NCI-H1417 (cell line): ENCODE measurements around the gene FYN.
"Not testable (repeated sequence)": the region's sequence is repeated elsewhere in the genome, so short reads cannot be mapped to it uniquely, and the experiment has no call there.

Source experiments
- DNase-seq, 3 experiments: peaks; one replicate each; lab custom pipeline; 2025; lab: John Stamatoyannopoulos, UW

FYN gene

DNA sequence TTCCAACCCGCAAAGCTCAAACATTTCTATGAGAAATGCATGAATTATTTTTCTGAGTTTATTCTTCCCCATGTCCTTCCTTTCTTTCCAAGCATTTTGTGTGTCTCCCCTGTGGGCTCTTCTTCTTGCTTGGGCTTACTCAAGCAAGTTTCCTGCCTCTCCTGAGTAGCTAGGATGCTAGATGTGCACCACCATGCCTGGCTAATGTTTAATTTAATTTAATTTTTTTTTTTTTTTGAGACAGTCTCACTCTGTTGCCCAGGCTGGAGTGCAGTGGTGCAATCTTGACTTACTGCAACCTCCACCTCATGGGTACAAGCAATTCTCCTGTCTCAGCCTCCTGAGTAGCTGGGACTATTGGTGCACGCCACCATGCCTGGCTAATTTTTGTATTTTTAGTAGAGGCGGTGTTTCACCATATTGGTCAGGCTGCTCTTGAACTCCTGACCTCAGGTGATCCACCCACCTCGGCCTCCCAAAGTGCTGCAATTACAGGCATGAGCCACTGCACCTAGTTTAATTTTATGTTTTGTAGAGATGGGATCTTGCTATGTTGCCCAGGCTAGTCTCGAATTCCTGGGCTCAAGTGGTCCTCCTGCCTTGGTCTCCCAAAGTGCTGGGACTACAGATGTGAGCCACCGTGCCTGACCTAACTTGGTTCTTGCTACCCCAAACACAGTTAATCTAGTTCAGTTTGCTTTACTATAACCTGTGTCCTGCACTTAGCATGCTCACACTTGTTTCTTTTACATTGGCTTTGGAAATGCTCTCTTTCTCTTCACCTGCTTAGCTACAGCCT lies 192.2 kb downstream of the FYN start:
- DNase-seq, result not testable (repeated sequence)

DNA sequence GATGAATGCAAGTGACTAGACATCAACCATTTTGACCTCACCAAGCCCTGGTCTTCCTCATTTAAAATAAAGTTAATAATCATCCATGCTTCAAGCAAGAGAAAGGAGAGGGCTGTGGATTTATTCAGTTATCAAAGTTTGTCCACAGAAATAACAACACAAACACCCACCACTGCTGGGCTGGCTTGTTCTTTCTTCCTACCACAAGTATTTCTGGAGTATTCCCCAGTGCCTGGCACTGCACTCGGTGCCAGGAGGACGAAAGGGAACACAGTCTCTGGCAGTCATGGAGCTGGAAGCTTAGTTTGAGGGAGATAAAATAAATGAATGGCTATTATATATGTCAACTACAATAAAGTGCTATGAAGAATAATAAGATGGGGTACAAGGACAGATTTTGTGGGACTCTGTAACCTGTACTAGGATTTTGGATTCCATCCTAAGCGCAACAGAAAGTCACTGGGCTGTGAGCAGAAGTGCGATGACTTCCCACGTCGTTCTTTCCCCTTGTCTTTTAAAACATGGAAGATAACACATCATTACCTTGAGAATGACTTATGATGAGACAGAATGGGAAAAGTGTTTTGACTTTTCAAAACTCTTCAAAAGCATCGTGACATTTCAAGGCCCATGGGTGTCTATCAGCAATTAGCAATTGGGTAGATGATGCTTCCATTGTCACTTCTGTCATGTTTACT lies 193.1 kb downstream of the FYN start:
- DNase-seq, result no peak

DNA sequence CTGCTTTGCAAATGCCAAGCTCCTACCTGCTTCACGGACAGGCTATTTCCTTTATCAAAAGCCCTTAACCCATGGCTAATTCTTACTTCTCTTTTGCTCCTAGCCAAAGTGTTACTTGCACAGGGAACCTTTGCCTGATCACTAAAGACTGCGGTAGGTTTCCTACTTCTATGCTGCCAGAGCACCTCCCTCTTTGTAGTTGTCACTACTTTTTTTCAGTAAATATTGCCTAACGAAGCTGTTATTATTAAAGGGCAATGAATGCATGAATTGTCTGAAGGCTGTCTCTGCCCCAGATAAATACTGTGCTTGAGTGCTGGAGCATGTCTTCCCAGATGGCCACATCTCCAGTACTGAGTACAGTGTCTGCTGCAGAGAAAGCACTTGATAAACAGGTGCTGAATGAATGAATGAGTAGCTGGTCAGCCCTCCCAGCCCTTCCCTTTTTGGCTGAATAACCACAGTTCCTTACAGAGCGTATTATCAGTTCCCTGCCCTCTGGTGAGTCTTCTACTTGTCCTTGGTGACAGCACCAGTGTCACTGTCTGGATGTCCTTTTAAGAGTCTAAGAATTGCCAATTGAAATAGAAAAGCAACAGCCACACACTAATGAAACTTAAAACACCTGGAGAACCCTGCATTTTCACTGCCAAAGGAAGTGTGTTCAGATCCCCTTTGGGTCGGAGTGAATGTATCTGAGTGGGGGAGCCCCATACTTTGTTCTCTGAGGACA lies 194.0 kb downstream of the FYN start:
- no peak for DNase-seq

DNA sequence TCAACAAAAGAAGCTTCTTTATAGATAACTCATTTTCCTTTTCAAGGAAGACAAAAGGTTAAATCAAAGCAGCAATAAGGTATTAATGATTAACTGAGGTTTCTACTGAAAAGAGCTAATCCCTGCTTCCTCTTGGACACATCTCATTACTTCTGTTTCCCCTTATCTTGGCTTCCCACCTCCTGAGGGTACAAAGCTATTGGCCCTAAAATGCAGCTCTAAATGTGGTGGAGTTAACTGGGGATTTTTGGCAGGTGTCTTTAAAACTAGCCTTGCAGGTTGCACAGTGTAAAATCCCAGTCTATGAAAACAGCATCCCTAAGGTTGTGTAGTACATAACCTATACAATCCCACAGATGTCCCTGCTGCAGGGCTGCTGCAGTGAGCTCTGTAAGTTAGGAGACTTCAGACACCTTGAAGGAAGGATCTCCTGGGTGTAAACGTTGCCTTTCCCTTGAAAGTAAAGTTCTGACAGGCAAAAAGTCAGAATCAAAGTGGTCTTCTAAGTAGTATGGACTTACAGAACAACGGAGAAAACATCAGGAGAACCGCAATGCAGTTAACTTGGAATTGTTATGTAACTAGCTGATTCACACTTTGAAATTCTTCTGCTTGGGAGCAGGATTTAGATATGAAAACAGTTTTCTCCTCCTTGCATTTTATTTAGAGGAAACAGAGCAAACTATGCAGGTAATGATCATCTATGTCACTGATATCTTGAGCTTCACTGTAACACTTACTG lies 195.8 kb downstream of the FYN start:
- DNase-seq, result no peak

- no peak for DNase-seq
Measured at GRCh38 chr6:111676383-111676782, 196.9 kb downstream of the FYN start.

DNA sequence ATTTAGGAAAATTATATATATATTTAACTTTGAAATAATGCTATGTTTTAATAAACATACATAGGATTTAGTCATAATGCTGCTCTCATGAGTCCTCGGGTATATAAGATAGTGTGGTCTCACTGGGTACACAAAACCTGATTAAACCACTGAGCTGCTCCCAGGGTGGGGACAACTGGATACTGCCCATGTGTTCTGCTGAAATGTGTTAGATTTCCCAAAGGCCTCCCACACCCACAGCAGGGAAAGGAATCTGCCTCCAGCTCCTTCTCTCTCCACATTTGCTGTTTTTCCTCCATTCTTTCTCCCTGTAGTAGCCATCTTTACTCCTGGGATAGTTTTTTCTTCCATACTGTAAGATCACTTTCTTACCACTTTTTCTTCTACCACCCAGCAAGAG lies 198.4 kb downstream of the FYN start:
- no peak for DNase-seq

DNA sequence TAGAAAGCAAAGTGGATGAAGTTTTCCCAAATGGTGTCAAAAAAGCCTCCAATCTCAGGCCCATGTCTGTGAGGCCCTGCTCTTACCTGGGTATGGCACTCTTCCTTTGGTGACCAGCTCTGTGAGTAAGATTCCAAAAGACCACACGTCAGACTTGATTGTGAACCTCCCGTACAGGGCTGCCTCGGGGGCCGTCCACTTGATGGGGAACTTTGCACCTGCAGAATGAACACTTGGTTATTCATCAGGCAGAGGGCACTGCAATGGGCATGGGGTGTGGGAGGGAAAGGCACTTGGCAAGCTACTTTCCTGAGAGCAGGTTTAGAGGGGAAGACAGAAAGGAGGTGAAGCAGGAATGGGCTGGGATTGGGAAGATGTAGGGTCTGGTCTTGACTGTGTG lies 198.8 kb downstream of the FYN start:
- no peak for DNase-seq

GRCh38 chr6:111673937-111674336 lies 199.3 kb downstream of the FYN start:
- no peak for DNase-seq

DNA sequence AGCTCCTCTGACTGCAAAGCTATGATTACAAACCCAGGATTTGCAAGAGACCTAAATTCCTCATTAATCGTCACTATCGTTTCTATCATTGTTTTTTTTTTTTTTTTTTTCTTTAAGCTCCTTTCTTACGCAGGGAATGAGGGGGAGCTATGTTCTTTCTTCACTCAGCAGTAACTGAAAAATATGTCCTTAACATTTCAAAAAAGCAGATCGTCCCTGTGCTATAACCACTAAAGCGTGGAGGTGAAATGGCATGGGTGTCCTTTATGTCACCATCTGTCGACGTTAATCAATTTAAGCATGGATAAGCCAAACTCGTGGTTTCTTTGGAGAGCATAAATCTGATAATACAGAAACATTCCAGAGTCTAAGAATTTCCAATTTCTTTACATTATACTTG lies 199.7 kb downstream of the FYN start:
- no peak for DNase-seq

DNA sequence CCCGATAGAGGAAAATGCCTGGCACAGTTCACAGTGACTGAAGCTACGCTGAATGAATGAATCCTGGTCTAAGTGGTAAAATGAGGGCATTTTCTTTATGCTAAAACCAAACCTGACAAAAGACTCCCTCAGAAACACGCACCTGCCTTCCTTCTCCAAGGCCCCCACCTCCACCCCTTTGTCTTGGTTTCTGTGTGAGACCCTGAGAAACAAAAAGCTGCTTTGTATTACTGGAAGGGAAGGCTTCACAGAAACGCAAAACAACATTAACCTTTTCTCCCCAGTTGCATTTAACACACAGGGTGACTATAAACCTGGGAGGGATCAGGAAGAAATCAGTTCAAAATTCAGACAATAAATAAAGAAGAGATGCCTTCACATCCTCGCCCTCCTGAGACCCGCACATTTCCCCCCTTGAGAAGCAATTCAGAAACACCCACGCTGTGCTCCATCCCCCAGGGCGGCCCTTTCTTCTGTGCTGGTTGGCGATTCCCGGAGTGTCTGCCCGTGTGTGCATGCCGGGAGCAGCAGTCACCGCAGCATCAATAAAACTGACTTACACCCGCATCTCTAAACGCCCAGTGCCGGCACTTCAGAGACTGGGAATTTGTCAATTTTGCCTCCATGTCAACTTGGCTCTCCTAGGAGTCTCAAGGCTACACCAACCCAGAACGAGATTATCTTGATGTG lies 200.3 kb downstream of the FYN start:
- no peak for DNase-seq

GRCh38 chr6:111669326-111669725 lies 203.9 kb downstream of the FYN start:
- DNase-seq, result no peak

GRCh38 chr6:111668410-111668809 lies 204.8 kb downstream of the FYN start:
- peak in 1 of 3 experiments; percentile 56 for DNase-seq

DNA sequence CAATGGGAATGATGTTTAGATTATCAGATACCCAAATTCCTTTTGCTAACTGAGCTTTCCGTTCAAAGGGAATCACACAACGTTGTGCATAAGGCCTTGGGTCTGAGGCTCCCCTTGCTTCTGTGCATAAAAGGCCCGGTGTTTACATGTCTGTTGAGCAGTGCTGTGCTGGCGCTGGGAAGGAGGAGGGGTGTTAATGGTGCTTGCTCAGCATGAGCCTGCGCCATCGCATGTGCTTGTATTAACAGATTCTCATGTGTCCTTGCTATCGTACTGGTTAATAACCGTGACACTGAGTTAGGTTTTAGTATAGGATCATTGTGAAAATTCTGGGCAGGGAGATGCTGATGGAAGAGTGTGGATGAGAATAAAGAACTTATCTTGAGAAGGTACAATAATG lies 205.3 kb downstream of the FYN start:
- DNase-seq, result peak; percentile 26 to 77 (median 69)

GRCh38 chr6:111666847-111667246 lies 206.4 kb downstream of the FYN start:
- DNase-seq, result no peak

GRCh38 chr6:111664565-111665030 lies 208.7 kb downstream of the FYN start:
- no peak for DNase-seq

- DNase-seq, result peak in 1 of 3 experiments; percentile 76
Measured at GRCh38 chr6:111663692-111664564, 209.3 kb downstream of the FYN start.

- DNase-seq, result no peak
Measured at GRCh38 chr6:111662794-111663593, 210.3 kb downstream of the FYN start.

- no peak for DNase-seq
Measured at GRCh38 chr6:111662072-111662793, 211.0 kb downstream of the FYN start.

GRCh38 chr6:111661541-111662061 lies 211.7 kb downstream of the FYN start:
- peak in 1 of 3 experiments; percentile 78 for DNase-seq
